K562 (cell line): ENCODE results near the gene OSTF1. TPM values are rescaled to one million over a fixed set of nuclear protein-coding genes. Genes with fewer than 3 reads are reported as not detected.

Experiments
- BACH1 ChIP-seq: fragments of 200-800 bp; sonication (Bioruptor generic); IDR thresholded peaks from 2 replicates; pipeline ENCODE4 v1.6.1; 2016; ENCODE audit warnings: missing genetic modification characterization, missing compliant biosample characterization
- SRSF1 ChIP-seq: fragments of 200-400 bp; formaldehyde crosslinking; IDR thresholded peaks from 2 replicates; pipeline ENCODE4 v1.6.1; 2017; ENCODE audit warnings: mild to moderate bottlenecking, low read depth, low read length, moderate library complexity
- polyA plus RNA-seq, 8 experiments: library from polyadenylated mRNA; depleted of rRNA in 4 of 8; stranded (reverse) in 5 of 8; unstranded in 3 of 8; fragments of >200 nt; fragmentation: Nextera tagmentation in 2 of 8; fragmentation: Illumina TruSeq in 1 of 8; extraction: Ambion mirVana in 2 of 8; extraction: Trizol in 1 of 8; gene quantifications; 2 replicates each; pipeline versions ENCODE4 v1.2.1 to v1.2.3, GENCODE V29; 2011 to 2014; ENCODE audit warnings: inconsistent platforms in 1 of 8, missing spikeins in 1 of 8
- total RNA-seq, 7 experiments: library from RNA; depleted of rRNA in 6 of 7; stranded (reverse); fragments of >200 nt in 6 of 7; fragmentation: Illumina TruSeq in 2 of 7; extraction: Trizol in 2 of 7; gene quantifications; 2 replicates each; pipeline versions ENCODE4 v1.2.1 to v1.2.3, GENCODE V29; 2011 to 2021; ENCODE audit warnings: low replicate concordance in 1 of 7
- TF ChIP-seq, protein P1 (sequence below): sonication (generic); formaldehyde crosslinking; IDR thresholded peaks from 2 replicates; pipeline ENCODE4 v1.8.1; 2023; ENCODE audit warnings: mild to moderate bottlenecking, missing genetic modification reagents
- TF ChIP-seq, protein P2 (sequence below): sonication (generic); formaldehyde crosslinking; IDR thresholded peaks from 2 replicates; pipeline ENCODE4 v1.8.0; 2022; ENCODE audit warnings: mild to moderate bottlenecking, missing genetic modification reagents

Gene OSTF1
- total and polyA plus RNA-seq, 9 of the 15 experiments (the other 6 are each of a cell fraction or from before 2014, with no cell fraction given) = 15.0 to 37.3 (median 23.0) TPM

DNA sequence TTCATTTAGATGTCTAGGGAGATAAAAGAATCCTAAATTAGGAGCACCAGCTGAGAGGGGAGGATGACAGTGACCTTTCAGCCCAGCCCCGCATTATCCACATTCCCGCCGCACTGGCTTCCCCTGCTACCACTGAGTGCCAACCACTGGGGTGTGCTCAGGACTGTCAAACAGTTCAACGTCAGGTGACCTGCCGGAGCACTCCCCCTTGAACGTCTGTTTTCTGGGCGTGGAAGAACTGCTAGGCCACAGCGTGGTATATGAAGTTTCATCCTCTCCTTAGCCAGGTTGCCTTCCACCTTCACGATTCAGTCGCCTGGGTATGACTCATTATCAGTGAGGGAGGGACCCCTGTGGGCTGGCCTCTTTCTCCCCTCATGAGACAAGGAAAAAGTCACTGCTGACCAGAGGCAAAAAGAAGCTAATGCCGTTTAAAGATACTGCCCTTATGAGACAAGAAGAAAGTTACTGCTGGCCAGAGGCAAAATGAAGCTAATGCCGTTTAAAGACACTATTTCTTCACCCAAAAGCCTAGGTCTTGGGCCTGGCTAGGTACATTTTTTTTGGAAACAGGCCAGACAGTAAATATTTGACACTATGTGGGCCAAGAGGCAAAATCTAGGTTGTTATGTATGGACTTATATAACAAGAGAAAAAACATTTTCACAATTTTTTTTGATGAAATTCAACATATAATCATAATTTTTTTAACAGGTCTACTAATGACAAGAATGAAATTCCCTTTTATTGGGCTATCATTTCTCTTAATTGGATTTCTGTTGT lies 4.9 kb upstream of the OSTF1 start (continued):
- TF ChIP-seq, protein P1, sequence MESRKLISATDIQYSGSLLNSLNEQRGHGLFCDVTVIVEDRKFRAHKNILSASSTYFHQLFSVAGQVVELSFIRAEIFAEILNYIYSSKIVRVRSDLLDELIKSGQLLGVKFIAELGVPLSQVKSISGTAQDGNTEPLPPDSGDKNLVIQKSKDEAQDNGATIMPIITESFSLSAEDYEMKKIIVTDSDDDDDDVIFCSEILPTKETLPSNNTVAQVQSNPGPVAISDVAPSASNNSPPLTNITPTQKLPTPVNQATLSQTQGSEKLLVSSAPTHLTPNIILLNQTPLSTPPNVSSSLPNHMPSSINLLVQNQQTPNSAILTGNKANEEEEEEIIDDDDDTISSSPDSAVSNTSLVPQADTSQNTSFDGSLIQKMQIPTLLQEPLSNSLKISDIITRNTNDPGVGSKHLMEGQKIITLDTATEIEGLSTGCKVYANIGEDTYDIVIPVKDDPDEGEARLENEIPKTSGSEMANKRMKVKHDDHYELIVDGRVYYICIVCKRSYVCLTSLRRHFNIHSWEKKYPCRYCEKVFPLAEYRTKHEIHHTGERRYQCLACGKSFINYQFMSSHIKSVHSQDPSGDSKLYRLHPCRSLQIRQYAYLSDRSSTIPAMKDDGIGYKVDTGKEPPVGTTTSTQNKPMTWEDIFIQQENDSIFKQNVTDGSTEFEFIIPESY (CRISPR knock-in tag) = peak; percentile 76
- TF ChIP-seq, protein P2, sequence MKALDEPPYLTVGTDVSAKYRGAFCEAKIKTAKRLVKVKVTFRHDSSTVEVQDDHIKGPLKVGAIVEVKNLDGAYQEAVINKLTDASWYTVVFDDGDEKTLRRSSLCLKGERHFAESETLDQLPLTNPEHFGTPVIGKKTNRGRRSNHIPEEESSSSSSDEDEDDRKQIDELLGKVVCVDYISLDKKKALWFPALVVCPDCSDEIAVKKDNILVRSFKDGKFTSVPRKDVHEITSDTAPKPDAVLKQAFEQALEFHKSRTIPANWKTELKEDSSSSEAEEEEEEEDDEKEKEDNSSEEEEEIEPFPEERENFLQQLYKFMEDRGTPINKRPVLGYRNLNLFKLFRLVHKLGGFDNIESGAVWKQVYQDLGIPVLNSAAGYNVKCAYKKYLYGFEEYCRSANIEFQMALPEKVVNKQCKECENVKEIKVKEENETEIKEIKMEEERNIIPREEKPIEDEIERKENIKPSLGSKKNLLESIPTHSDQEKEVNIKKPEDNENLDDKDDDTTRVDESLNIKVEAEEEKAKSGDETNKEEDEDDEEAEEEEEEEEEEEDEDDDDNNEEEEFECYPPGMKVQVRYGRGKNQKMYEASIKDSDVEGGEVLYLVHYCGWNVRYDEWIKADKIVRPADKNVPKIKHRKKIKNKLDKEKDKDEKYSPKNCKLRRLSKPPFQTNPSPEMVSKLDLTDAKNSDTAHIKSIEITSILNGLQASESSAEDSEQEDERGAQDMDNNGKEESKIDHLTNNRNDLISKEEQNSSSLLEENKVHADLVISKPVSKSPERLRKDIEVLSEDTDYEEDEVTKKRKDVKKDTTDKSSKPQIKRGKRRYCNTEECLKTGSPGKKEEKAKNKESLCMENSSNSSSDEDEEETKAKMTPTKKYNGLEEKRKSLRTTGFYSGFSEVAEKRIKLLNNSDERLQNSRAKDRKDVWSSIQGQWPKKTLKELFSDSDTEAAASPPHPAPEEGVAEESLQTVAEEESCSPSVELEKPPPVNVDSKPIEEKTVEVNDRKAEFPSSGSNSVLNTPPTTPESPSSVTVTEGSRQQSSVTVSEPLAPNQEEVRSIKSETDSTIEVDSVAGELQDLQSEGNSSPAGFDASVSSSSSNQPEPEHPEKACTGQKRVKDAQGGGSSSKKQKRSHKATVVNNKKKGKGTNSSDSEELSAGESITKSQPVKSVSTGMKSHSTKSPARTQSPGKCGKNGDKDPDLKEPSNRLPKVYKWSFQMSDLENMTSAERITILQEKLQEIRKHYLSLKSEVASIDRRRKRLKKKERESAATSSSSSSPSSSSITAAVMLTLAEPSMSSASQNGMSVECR = no peak
- TF ChIP-seq BACH1 (tag) (no peak), SRSF1 (no peak)
- TF ChIP-seq, all 486 proteins: peak for 6
